Measurements from ENCODE around the gene MYO16.

MYO16 gene

DNA sequence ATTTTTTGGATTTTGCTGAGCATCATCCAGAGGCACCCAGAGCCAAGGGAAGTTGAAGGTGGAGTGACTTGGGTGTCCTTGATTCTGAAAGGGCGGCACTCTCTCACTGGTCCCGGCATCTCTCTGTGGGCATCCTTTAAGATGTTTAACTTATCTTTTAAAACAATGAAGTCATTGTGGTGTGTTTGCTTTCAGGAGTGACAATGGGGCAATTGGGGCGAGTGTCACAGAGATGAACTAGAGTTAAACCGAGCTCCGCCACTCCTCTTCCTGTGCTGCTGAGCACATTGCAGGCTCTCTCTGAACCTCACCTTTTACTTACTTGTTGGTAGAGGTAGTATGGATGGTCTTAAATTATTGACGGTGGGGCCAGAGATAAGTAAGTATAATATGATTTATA is 295.7 kb downstream of the MYO16 start:
- H3K36me3 ChIP-seq (ENCODE audit: insufficient read depth, low read length), result no peaks in the 10 kb centered on the region
- no peak overlapping the region for H3K4me2 ChIP-seq (ENCODE audit: low read depth, low read length, poor library complexity, severe bottlenecking)
- no peaks in the 10 kb centered on the region for H4K20me1 ChIP-seq (ENCODE audit: insufficient read depth, low read length, poor library complexity, severe bottlenecking)
- H3K79me2 ChIP-seq (ENCODE audit: insufficient read depth, low read length), result no peaks in the 10 kb centered on the region
- no peak overlapping the region for H3K9ac ChIP-seq (ENCODE audit: low read depth, low read length, poor library complexity, severe bottlenecking)
- TF ChIP-seq EZH2phosphoT487 (IDR thresholded peaks at IDR 0.05; ENCODE audit: borderline replicate concordance), result no peak
- TF ChIP-seq, protein P1, sequence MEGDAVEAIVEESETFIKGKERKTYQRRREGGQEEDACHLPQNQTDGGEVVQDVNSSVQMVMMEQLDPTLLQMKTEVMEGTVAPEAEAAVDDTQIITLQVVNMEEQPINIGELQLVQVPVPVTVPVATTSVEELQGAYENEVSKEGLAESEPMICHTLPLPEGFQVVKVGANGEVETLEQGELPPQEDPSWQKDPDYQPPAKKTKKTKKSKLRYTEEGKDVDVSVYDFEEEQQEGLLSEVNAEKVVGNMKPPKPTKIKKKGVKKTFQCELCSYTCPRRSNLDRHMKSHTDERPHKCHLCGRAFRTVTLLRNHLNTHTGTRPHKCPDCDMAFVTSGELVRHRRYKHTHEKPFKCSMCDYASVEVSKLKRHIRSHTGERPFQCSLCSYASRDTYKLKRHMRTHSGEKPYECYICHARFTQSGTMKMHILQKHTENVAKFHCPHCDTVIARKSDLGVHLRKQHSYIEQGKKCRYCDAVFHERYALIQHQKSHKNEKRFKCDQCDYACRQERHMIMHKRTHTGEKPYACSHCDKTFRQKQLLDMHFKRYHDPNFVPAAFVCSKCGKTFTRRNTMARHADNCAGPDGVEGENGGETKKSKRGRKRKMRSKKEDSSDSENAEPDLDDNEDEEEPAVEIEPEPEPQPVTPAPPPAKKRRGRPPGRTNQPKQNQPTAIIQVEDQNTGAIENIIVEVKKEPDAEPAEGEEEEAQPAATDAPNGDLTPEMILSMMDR (conservative IDR thresholded peaks at IDR 0.05; ENCODE audit: low read length), result no peak
- no peak overlapping the region for H3K4me3 ChIP-seq (ENCODE audit: low read length, poor library complexity, severe bottlenecking)
- no peak overlapping the region for H2AFZ ChIP-seq (ENCODE audit: low read length)
- H3K27me3 ChIP-seq (ENCODE audit: insufficient read depth, low read length, poor library complexity, severe bottlenecking), result no peaks in the 10 kb centered on the region
- no peaks in the 10 kb centered on the region for H3K9me3 ChIP-seq (ENCODE audit: insufficient read depth, low read depth, low read length)
- no peaks in the 10 kb centered on the region for H3K9me2 ChIP-seq (replicated peaks; ENCODE audit: low read depth, low read length)
- no peaks in the 10 kb centered on the region for H3K4me1 ChIP-seq (ENCODE audit: insufficient read depth, low read length, poor library complexity, severe bottlenecking)
- H3F3A ChIP-seq (ENCODE audit: low read depth), result no peaks in the 10 kb centered on the region

DNA sequence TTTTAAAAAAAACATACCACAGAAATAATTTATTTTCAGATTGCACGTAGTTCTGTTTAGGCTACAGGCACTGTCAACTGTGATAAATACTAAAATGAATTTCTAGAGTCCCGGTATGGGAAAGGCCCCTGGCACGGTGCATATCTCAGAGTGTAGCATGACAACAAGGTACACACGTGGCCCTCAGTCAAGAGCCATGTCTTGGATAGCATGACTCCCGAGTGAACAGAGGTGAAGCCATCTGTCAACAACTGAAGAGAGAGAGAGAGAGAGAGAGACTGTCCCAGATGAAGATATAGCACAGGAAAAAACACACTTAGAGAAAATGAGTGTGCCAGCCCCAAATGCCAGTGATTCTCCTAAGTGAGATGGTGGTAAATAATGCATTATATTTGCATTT is 297.5 kb downstream of the MYO16 start:
- Histone ChIP-seq H4K20me1 (ENCODE audit: insufficient read depth, low read length, poor library complexity, severe bottlenecking) (no peaks in the 10 kb centered on the region), H3K4me2 (ENCODE audit: low read depth, low read length, poor library complexity, severe bottlenecking) (no peak overlapping the region), H3K9me2 (replicated peaks; ENCODE audit: low read depth, low read length) (no peaks in the 10 kb centered on the region), H3K36me3 (ENCODE audit: insufficient read depth, low read length) (no peaks in the 10 kb centered on the region), H3K4me3 (ENCODE audit: low read length, poor library complexity, severe bottlenecking) (no peak overlapping the region), H3K27me3 (ENCODE audit: insufficient read depth, low read length, poor library complexity, severe bottlenecking) (no peaks in the 10 kb centered on the region), H3K4me1 (ENCODE audit: insufficient read depth, low read length, poor library complexity, severe bottlenecking) (no peaks in the 10 kb centered on the region), H3K9me3 (ENCODE audit: insufficient read depth, low read depth, low read length) (no peaks in the 10 kb centered on the region), H2AFZ (ENCODE audit: low read length) (no peak overlapping the region), H3K9ac (ENCODE audit: low read depth, low read length, poor library complexity, severe bottlenecking) (no peak overlapping the region), H3K79me2 (ENCODE audit: insufficient read depth, low read length) (no peaks in the 10 kb centered on the region), H3F3A (ENCODE audit: low read depth) (no peaks in the 10 kb centered on the region)
- TF ChIP-seq EZH2phosphoT487 (IDR thresholded peaks at IDR 0.05; ENCODE audit: borderline replicate concordance), result no peak

DNA sequence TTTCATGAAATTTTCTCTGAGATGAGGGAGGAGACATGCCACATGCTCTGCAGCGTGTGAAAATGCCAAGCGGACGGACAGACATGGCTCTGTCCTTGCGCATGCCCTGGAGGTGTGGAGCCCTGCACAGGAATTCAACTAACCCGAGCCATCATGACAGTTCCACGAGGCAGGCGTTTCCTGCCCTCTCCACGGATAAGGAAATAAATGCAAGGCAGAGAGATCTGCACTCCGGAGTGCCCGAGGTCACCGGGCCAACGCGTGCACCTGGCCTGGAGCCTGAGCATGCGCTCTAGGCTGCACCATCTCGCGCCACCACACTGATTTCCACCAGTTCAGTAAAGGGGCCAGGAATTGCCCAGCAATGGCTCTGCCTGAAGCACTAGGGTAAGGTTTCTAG is 298.2 kb downstream of the MYO16 start:
- Histone ChIP-seq H3K27me3 (ENCODE audit: insufficient read depth, low read length, poor library complexity, severe bottlenecking) (no peaks in the 10 kb centered on the region), H3K9ac (ENCODE audit: low read depth, low read length, poor library complexity, severe bottlenecking) (no peak overlapping the region), H3K9me3 (ENCODE audit: insufficient read depth, low read depth, low read length) (no peaks in the 10 kb centered on the region), H3K36me3 (ENCODE audit: insufficient read depth, low read length) (no peaks in the 10 kb centered on the region), H2AFZ (ENCODE audit: low read length) (no peak overlapping the region), H3K4me3 (ENCODE audit: low read length, poor library complexity, severe bottlenecking) (no peak overlapping the region), H4K20me1 (ENCODE audit: insufficient read depth, low read length, poor library complexity, severe bottlenecking) (no peaks in the 10 kb centered on the region), H3F3A (ENCODE audit: low read depth) (no peaks in the 10 kb centered on the region), H3K79me2 (ENCODE audit: insufficient read depth, low read length) (no peaks in the 10 kb centered on the region), H3K4me1 (ENCODE audit: insufficient read depth, low read length, poor library complexity, severe bottlenecking) (no peaks in the 10 kb centered on the region), H3K9me2 (replicated peaks; ENCODE audit: low read depth, low read length) (no peaks in the 10 kb centered on the region), H3K4me2 (ENCODE audit: low read depth, low read length, poor library complexity, severe bottlenecking) (no peak overlapping the region)
- TF ChIP-seq, protein P1 (conservative IDR thresholded peaks at IDR 0.05; ENCODE audit: low read length), result no peak
- no peak for TF ChIP-seq EZH2phosphoT487 (IDR thresholded peaks at IDR 0.05; ENCODE audit: borderline replicate concordance)

DNA sequence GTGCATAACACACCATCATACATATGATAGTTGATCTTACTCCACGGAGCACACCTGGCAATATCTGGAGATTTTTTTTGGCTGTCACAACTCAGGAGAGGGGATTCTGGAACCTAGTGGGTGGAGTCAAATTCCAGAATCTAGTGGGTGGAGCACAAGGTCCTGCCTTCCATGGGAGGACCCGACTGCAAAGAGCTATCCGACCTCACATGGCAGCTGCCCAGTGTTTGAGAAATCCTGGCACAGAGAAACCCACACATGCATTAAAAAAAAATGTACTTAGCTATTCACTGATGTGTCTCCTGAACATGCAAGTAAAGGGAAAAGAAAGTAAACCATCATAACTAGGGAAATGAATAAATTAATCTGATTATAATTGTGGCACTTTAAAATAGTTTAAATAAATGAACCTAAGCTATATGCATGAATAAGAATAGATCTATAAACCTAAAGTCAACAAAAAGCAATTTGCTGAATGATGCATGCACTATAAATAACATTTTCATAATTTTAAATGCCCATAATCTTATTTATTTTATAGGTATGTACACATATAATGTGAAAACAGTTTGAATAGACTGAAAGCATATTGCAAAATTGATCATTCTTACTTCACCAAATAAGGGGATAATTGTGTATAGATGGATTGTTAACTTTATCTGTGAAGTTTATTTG is 300.3 kb downstream of the MYO16 start:
- no peak overlapping the region for H2AFZ ChIP-seq (ENCODE audit: low read length)
- no peak overlapping the region for H3K9ac ChIP-seq (ENCODE audit: low read depth, low read length, poor library complexity, severe bottlenecking)
- H3K4me2 ChIP-seq (ENCODE audit: low read depth, low read length, poor library complexity, severe bottlenecking), result no peak overlapping the region
- no peaks in the 10 kb centered on the region for H3K9me2 ChIP-seq (replicated peaks; ENCODE audit: low read depth, low read length)
- no peaks in the 10 kb centered on the region for H3F3A ChIP-seq (ENCODE audit: low read depth)
- no peaks in the 10 kb centered on the region for H4K20me1 ChIP-seq (ENCODE audit: insufficient read depth, low read length, poor library complexity, severe bottlenecking)
- TF ChIP-seq, protein P1 (conservative IDR thresholded peaks at IDR 0.05; ENCODE audit: low read length), result no peak
- no peak for TF ChIP-seq EZH2phosphoT487 (IDR thresholded peaks at IDR 0.05; ENCODE audit: borderline replicate concordance)
- H3K27me3 ChIP-seq (ENCODE audit: insufficient read depth, low read length, poor library complexity, severe bottlenecking), result no peaks in the 10 kb centered on the region
- H3K4me3 ChIP-seq (ENCODE audit: low read length, poor library complexity, severe bottlenecking), result no peak overlapping the region
- H3K79me2 ChIP-seq (ENCODE audit: insufficient read depth, low read length), result no peaks in the 10 kb centered on the region
- H3K36me3 ChIP-seq (ENCODE audit: insufficient read depth, low read length), result no peaks in the 10 kb centered on the region
- H3K9me3 ChIP-seq (ENCODE audit: insufficient read depth, low read depth, low read length), result no peaks in the 10 kb centered on the region
- no peaks in the 10 kb centered on the region for H3K4me1 ChIP-seq (ENCODE audit: insufficient read depth, low read length, poor library complexity, severe bottlenecking)
